Posterior vena cava (tissue), 2 donors: ENCODE measurements around the gene NID2. TPM values are rescaled to one million over a fixed set of nuclear protein-coding genes. Genes with fewer than 3 reads are reported as not detected.

Source experiments
- DNase-seq: peaks from one replicate; pipeline ENCODE4 v3.0.0-alpha.2; 2020; ENCODE audit warnings: low spot score
- intact Hi-C, 2 donors: fragments of 100-400 bp; cut with DNase I; formaldehyde crosslinking; loops; one replicate each; pipeline versions ENCODE4 v1.14.1 to v1.14.2; 2022 to 2023
- total RNA-seq, 2 donors: library from RNA; stranded (reverse); fragmentation: NEBNext Ultra II Directional; extraction: Animal tissue kit (Norgen Biotek cat#: 25700); gene quantifications; one replicate each; pipeline ENCODE4 v1.2.1, GENCODE V29; 2021
- donor health status: DM: yes; HTN: yes; CAD: no.
- donor health status: DM: yes; HTN: yes; CAD: no.

The NID2 gene
- total RNA-seq, 2 donors from 2014 or later: 49.8 to 56.9 TPM

DNA sequence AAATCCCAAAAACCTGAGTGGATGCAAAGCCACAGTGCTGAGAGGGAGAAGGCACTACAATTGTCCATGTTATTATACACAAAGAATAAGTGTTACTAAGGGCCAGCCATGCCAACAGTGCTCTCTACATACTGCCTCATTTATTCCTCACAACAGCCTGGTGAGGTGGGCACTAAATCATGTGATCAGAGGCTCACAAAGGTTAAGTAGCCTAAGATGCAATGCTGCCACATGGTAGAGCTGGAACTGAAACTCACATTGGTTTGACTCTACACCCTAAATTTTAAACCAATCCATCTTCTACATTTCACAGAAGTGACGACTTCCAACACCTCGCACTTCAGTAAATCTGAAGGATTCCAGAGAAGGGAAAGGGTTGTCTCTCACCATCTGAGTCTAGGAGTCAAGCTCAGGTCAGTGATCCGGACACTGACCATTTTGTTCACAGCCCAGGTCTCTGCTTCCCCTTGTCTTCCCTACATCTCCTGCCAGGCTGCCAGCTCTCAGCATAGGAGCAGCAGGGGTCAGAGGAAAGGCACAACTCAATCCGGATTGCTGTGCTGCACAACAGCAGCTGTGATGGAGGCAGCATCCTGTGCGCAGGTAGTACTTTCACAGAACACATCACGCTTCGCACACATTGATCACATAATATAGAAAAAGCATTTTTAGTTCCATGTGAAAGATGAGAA is 29.6 kb downstream of the NID2 start:
- intact Hi-C loops: no loop called here
- no peak for DNase-seq

DNA sequence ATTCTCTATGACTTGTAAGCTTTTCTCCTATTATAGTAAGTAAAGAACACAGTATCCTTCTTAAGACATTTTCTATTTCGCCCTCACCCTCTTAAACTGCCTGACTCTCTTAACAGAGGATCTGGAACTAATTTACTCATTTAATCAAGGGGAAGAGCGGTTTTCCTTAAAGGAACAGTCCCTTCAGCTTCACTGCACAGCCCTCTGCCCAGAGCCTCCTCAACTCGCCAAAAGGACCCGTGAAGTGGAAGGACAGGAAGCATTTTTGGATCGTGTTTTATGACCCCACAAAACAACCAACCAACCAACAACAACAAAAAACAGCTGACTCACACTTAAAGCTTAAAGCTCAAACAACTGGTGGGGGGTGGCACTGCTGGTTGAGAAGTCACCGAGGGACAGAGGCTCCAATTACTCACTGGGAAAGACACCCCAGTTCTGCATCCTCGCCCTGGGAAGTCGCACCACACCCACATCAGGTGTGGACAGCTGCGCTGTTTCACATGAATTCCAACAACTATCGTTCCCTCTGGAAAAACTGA is 35.7 kb downstream of the NID2 start:
- DNase-seq: no peak
- intact Hi-C loops: no loop called here

DNA sequence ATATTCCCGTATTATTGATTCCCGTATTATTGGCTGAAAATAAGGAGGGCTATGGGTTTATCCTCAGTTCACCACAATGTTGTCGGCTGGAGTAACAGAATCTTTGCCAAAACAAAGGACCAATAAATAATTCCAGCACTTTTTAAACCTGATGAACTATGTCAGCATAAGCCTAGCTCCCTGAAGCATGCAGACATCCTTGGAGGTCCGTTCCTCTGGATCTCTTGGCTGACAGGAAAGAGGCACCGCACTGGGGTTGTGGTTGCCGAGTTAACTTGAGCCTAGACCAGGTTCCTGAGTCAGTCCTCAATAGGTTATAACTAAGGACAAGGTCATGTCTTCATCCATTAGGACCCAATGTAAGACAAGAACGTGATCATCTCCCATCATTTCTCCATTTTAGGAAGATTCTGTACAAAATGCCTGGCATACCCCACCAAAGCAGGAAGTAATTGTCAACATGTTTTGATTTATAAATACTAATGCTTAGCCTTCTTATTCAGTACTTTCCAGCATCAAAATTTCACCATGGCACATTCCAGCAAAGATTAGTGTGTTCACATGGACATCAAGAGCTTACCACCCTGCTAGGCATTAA is 36.6 kb downstream of the NID2 start:
- intact Hi-C loops: no loop called here
- DNase-seq: no peak

DNA sequence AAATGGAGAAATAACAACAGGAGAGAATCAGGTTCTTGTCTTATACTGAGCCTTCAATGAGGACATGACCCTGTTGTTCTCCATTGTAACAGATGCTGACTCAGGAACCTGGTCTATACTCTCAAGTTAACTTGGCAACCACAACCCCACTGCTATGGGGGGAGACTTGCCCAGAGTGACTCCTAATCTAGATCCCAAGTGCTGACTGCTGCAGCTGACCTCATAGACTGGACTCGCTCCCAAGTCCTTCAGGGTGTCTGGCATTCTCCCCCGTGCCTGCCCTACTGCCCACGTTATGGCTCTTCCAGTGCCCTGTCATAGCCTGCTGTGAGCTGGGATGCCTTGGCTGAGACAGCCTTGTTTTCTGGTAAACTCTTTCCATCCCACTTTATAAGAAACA is 37.1 kb downstream of the NID2 start:
- peak; percentile 90 for DNase-seq
- intact Hi-C loops: no loop called here

DNA sequence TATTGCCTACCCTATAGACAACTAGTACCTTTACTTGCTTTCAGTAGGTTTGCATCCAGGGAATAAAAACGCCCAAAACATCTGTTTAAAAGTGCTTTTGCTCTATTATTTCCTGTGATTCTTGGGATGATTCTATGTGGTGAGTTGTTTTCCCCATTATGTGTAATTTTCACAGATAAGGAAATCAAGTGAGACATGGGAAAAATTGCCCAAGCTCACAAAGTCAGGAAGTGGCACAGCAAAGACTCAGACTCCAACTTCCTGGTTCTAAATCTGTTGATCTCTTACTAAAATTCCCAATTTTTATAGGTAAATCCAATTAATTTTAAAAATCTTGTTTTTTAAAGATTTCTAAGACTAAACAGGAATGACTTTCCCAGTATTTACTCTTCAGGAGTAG is 39.0 kb downstream of the NID2 start:
- intact Hi-C loops: no loop called here

DNA sequence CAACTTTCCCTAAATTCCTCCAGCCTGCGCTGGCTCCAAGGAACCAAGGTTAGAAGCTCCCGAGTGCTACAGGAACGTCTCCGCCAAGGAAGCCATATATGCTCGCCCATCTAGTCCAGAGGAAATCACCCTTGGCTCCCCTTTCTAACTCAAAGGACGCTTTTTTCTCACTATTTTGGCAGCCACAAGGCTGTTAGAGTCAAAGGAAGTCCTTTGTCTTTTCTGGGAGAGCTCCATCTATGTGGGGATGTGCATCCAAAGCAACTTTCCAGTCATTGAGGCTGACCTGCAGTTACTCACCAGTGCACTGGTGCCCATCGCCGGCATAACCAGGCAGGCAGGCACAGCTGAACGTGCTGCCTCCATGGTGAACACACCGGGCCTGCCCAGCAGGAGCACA is 42.0 kb downstream of the NID2 start:
- DNase-seq: no peak
- intact Hi-C loops: no loop called here

More for the DNA sequence above, 39.0 kb downstream of the NID2 start:
- DNase-seq: no peak

DNA sequence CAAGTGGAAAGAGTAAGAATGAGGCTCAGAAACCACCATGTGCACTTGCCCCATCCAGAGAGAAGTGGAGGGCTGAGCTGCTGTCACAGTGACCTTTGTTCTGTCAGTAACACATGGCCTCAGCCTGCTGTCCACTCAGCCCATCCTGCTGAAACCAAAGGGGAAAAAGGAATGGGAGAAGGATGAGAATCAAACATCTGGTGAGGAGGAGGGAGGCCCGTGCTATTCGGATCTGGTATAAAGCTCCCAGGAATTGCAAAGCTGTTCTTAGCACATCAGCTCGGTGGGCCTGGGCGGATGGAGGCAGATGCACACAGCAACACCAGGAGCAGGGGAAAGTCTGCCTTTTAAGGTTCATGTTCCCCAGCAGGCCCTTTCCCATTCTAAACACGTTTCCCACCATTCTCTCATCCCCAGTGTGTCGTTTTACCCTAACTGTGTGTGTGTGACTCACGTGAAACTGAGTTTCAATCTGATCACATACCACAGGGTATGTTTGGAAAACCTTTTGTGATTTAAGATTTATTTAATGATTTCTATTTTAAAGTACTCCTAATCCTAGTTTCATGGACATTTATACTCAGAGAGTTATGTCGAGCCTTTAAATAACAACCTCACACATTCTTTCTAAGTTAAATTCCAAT is 42.7 kb downstream of the NID2 start:
- intact Hi-C loops: no loop called here
- DNase-seq: no peak

DNA sequence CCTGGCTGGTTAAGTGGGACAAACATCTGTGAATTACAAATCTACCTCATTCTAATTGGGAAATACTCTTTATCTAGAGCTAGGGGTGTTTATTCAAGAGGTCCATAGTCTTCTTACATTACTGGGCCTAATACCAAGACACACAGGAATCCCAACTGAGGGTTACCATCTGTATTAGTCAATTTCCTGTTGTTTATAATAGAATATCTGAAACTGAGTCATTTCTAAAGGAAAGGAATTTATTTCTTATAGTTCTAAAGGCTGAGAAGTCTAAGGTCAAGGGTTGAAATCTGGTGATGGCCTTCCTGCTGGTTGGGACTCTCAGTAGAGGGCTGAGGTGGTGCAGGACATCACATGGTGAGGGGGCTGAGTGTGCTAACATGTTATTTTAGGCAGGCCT is 43.5 kb downstream of the NID2 start:
- DNase-seq: no peak
- intact Hi-C loops: no loop called here

DNA sequence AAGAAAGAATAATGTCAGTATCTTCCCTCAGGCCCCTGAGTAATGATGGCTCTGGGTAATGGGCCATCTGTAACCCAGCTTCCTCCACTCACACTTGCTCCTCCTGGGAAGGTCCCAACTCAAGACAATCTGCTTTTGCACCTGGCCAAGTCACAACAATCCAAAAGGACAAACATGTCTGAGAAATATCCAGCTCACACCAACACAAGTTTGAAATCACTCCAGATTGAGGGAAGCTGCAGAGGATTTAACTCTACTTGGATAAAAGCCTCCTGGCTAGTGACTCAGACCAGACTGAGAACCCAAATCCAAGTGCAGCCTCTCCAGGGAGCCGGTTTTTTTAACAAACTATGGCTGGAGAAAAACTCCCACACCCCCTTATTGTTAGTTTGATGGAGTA is 45.3 kb downstream of the NID2 start:
- no peak for DNase-seq
- intact Hi-C loops: no loop called here

DNA sequence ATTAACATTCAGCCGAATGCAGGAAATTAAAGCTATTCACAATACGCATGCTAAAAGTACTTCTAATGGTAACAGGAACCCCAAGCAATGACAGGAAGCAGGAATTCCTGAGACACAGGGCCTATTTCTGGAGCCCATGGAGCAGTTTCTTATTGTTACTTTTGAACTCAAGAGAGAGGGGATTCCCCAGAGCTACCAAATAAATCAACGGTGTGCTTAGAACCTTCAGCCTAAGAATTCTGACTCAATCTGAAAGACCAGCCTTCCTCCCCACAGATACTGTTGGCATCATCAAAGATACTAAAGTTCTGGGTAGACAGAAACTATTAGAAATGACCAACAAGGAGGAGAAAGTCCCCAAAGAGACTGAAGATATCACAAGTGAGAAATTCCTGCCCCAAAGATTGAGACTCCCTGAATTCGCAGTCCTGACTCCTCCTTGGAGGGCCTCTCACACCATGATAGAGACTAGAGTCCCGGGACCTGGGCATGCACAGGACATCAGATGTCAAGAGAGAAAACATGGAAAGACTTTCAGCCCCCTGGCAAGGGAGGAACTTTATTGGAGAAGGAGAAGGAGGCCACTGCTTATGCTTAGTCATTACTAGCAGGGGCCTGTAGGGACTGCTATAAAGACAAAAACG is 46.8 kb downstream of the NID2 start:
- intact Hi-C loops: no loop called here
- no peak for DNase-seq

DNA sequence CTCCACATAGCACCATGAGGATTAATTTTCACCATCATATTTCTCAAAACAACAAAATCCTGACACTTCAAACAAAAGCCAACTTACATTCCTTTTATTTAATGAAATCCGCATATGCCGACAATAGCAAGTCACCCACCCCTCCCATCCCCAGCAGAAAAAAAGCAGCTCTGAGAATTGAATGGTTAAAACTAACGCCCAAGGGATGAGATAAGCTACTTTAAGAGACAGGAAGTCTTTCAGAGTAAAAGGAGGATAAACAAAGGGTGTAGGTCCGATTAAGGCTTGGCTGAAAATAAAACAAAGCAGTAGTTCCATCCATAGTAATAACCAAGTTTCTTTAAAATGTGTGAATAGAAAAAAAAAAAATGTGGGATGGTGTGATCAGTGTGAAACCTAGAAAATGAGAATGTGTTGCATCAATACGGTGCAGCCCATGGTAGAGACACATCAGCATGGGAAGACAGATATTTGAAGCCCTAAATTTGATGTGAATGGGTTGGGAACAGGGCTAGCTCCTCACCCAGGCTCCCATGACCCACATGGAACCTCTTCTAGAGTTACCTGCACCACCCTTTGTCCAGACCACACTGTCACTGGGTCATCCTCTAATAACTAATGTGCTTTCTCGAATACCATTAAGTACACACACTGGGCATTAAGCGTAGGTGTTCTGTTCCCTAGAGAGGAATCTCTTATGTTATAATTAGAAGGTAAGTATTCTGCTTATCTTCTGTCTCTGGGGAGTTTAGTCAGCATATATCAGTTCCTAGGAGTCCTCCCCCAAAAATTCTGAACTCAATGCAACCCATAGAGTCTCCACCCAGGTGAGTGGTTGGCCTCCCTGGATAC is 47.8 kb downstream of the NID2 start:
- intact Hi-C loops: no loop called here
- DNase-seq: no peak

DNA sequence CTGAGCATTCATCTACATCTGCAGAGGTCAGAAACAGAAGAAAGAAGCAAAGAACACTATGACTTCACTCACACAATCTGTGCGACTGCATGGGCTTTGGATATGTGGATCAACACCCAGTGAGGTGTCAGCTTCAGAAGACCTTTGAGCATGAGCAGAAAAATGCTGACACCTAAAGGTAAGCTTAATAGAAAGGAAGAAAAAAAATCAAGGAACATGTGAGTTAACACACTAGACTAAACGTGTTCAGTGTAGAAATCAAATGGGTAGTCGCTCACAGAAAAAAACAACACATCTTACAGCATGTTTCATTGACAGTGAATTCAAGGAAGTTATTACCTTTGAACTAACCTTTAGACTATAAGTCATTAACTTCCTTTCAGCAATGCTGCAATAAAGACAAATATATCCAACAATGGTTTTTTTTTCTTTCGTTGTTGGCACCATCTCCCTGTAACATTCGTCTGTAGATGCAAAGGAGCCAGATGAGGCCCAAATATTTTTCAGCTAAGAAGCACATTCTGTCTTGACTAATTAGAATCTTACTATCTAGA is 48.6 kb downstream of the NID2 start:
- intact Hi-C loops: no loop called here
- no peak for DNase-seq

DNA sequence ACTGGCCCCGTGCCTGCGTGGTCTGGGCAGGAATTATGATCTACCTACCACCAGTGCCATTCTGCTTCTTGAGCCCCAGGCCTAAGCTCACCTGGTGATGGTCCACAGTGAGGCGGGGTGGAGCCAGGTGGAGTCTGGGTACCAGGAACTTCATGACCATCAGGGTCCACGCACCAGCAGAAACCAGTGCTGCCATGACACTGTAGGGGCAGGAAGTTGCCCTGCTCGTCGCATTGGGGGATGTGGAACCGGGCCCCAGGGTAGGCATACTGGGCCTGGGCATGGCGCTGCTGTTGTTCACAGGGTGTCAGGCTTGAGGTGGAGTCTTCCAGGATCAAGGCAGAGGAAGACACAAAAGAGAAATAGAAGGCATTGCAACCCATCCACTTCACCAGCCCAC is 49.9 kb downstream of the NID2 start:
- intact Hi-C loops: no loop called here
- DNase-seq: no peak

DNA sequence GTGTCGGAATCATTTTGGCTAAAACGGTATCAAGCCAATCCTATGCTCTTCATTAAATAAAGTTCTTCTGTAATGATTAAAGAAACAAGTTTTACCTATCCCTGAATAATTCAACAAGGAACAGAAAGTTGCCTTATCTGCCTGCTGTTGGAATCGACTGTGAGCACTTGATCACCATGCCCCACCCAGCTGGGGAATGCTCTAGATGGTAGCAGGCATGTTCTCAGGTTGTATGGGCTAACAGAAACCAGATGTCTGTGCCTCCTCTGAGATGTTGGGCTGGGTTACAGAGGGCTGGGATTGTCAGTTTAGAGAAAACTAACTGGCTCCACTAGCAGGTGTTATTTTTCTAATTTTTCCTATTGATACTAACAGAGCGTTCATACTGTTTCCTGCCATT is 50.6 kb downstream of the NID2 start:
- intact Hi-C loops: no loop called here
- DNase-seq: no peak

DNA sequence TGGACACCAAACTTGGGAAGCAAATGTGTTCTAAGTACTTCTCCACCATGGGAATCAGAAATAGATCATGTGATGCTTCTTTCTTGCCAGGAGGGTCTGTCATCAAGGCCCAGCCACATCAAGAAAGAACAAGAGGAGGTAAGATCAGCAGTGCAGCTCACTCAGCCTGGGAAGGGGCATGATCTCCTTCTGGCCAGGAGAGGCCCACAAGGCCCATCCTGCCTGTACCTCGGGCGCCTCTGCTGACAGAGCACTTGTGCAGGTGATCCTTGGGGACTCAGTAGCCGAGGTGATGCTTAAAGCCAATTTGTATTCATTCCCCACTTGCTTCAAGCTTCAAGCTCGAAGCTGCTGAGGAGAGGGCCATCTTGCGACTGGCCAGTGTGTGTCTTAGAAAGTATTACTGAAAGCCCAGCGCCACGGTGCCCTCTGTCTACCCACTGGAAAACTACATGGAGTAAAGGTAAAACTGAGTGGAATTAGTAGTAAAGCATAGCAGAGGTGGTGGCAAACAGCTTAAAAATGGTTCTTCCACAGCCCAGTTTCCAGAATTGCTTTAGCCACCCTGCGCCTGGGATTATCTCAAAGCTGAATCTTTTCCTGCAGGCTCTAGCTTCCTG is 53.3 kb downstream of the NID2 start:
- intact Hi-C loops: no loop called here
- DNase-seq: no peak

DNA sequence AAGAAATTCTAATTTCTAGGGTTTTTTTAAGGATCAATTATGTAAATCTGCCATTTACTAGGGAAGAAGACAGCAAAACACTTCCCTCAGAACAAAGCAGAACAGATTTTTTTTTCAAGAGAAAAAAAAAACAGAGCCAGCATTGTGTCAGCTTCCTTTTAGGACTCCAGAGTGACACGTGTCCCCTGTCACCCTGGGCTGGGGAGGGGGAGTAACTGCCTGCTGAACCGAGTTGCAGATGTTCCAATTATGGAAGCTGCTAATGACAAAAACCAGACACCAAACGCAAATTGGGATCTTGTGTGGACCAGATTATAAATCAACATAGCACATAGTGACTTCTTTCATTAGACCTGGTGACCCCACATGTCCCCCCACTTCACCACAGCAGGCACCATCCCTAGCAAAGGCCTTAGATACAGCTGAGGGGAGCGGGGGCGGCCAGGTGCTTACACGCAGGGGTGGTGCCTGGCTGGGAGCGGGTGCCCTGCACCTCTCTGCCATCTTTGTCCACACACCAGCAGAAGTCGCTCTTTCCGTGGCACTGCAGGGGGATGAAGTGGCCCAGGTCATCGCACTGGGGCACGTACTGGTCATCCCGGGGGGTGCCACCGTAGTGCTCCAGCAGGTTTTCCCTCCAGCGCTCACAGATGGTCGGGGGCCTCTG is 54.1 kb downstream of the NID2 start:
- DNase-seq: no peak
- intact Hi-C loops: no loop called here

DNA sequence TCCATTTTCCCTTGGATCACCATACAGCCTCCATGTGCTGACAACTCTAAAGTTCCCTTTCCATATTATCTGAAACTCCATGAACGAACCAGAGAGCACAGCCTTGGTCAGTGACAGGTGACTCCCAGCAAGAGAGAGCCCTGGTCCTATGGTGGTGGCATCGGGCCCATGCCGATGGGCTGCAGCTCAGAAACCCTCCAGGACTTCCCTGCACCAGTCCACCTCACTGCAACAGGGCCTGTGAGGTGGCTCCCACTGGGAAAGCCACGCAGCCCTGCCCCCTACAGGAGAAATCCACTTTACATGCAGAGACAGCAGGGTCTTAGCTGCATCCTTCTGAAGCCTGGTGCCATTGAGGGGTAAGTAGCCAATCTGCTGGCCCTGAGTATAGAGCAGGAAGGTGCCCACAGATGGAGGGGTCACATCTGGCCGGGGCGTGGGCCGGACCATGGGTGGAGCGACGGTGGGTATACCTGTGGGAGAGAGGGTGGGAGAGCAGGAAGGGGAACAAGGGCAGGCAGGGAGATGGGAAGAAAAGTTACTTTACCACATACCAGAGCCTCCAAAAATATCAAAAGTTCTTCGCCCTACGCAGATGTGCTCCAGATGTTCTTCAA is 54.8 kb downstream of the NID2 start:
- no peak for DNase-seq
- intact Hi-C loops: no loop called here

DNA sequence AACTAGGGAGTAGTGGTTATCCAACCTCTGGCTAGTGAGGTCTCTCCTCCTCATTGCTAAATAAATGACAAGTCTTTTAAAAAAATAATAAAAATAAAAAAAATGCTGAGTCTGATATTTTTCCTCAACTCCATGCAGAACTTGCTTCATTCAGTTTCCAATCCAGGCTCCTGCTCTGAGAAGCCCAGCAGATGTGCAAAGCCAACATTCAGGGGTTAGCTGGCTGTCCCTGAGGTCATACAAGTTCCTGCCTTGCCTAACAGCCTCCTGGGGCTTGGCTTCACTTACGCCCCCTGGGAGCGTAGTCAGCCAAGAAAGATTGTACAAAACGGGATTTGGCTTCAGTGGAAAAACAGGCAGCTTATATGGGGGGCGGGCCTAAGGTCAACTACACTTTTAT is 56.2 kb downstream of the NID2 start:
- intact Hi-C loops: no loop called here
- DNase-seq: no peak
